Non-pigmented ciliary epithelial cell (primary cell): ENCODE data around the gene SLC25A40.
"Not testable (repeated sequence)": the region's sequence is repeated elsewhere in the genome, so short reads cannot be mapped to it uniquely, and the experiment has no call there.

Source experiments
- DNase-seq: peaks from one replicate; pipeline ENCODE4 v3.0.0-alpha.2; 2010; ENCODE audit warnings: low read depth

Gene SLC25A40

DNA sequence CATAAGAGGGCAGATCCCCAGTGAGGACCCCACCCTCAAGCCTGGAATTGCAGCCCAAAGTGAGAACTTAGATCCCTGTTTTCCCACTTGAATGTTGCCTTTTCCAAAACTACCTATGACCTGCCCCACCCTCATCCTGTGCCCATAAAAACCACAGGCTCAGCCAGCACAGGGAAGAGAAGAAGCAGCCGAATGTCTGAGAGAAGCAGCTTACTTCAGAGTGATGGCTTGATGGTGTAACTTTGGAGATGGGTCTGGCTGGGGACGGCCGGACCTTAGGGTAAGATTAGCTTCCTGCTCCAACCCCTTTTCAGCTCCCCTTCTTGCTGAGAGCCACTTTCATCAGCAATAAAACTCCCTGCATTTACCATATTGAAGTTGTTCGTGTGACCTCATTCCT lies 5.7 kb downstream of the SLC25A40 start:
- no peak for DNase-seq

DNA sequence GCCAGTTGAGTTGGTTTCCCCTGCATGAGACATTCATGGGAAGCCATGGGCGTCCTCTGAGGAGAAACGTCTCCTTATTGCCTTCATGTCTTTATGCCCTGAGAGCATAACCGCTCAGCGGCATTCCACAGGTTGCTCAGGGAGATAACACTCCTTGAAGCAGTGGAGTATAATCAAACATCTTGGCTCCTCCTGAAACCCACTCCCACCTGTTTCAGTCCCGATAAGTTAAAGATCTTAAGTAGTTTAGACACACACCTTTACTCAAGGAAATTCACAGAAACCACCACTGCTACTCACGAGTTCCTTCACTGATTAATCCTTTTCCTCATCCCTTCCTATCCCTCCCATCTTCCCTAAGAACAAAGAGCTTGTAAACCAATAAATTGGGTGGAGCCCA lies 9.6 kb downstream of the SLC25A40 start:
- DNase-seq: not testable (repeated sequence)

DNA sequence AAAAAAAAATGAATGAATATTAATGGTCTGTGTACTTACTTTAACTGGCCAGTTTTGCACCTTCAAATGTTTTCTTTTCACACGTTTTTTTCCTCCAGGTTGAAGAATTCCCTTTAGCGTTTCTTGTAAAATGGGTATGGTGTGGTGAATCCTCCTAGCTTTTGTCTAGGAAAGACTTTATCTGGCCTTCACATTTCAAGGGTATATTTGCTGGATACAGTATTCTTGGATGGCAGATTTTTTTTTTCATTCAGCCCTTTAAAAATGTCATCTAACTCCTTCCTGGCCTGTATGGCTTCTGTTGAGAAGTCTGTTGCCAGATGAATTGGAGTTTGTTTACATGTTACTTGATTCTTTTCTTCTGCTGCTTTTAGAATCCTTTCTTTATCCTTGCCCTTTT lies 10.1 kb downstream of the SLC25A40 start:
- DNase-seq: no peak

DNA sequence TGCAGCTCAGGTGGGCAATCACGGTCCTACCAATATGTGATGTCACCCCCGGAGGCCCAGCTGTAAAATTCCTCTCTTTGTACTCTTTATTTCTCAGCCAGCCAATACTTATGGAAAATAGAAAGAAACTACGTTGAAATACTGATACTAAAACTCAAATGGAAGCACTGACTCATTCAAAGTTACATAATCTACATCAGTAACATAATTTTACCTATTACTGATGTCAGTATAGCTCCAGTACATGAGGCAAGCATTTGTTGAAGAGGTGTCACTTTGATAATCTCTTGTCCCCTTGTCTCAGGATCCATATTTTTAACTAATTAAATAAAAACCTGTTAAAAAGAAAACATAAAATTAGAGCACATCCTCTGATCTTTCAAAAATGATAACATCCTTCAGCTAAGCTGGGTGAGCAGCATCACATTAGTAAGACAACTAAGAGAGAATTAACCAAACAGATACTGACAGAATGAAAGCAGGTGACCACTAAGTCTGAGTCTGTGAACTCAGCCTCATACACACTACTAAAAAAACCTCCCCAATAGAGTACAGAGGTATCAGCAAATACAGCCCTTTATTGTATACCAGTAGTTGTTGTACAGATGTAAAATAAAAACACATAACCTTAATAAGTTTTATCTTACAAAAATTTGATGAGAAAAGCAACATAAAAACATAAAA lies 17.6 kb downstream of the SLC25A40 start:
- DNase-seq: no peak

DNA sequence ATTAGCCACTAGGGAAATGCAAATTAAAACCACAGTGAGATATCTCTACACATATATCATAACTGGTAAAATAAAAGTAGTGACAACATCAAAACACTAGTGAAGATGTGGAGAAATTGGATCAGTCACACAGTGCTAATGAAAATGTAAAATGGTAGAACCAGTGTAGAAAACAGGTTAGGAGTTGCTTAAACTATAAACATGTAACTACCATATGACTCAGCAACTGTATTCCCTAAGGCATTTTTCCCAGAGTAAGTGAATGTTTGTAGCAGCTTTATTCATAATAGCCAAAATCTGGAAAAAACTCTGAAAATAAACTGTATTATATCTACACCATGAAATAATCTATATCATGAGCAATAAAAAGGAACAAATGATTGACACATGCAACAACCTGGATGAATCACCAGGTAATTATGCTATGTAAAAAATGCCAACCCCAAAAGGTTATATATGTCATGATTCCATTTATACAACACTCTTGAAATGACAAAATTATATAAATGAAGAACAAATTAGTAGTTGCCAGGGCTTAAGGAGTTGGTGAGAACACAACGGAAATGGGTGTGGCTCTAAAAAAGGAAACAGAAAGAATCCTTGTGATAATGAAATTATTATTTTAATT lies 22.8 kb downstream of the SLC25A40 start:
- no peak for DNase-seq

DNA sequence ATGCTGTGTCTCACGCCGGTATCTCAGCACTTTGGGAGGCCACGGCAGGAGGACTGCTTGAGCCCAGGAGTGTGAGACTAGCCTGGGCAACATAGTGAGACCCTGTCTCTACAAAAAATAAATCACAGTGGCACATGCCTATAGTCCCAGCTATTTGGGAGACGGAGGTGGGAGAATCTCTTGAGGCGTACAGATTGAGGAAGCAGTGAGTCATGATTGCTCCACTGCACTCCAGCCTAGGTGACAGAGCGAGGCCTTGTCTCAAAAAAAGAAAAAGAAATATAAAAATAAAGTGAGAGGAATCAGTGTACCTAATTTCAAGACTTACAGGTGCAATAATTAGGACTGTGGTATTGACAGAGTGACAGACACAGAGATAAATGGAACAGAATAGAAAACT lies 23.9 kb downstream of the SLC25A40 start:
- DNase-seq: no peak

DNA sequence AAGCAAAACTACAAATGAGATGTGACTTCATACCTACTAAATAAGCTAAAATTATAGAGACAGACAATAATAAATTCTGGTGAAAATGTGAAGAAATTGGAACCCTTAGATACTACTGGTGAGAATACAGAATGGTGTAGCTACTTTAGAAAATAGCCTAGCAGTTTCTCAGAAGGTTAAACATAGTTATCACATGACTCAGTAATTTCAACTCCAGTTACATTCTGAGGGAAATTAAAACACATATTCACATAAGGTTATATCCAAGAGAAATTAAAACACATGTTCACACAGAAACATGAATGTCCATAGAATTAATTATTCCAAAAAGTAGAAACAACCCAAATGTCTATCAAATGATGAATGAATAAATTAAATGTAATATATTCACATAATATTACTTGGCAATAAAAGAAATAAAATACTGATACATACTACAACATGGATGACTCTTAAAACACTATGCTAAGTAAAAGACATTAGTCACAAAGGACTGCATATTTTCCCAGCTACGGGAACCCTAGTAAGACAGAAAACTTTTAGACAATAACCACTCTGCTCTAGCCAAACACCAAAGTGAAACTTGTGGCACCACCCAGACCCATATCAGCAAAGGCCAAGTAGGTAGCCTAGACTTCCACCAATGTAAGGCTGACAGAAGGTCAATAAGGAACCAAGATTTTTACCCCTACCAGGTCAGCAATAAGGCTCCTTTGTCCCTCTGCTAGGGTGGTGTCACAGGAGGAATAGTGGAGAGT lies 25.1 kb downstream of the SLC25A40 start:
- no peak for DNase-seq

DNA sequence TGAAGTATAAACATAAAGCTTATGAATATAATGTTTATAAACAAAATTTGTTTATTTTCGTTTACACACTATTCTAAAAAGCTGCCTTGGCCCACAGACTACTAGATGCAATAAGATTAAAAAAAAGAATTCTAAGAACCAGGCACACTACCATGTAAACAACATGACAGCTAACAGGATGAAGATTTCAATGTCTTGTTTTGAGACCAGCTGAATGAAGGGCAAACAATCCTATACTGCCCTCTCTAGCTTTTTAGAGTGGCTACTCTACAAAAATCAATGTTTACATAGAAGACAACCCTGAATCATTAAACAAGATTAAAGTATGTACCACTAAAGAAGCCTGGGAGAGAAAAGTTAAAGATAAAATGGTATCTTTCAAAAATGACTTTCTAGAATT lies 38.6 kb downstream of the SLC25A40 start:
- DNase-seq: no peak

DNA sequence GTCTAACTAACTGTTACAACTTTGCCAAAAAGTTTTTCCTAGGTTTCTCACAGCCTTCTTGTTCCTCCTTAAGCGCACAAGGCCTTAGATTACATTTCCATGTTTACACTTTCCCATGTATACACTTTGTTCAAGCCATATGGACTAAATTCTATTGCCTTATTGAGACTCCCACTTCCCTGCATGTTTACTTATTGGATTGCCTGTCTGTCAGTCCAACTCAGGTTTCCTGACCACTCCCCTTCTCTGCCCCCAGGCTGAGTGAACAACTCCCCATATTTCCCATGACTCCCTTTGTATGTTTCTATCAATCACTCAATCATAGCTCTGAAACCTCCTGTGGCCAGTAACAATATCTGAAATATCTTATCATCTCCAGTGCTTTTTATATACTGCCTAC lies 43.0 kb downstream of the SLC25A40 start:
- no peak for DNase-seq

DNA sequence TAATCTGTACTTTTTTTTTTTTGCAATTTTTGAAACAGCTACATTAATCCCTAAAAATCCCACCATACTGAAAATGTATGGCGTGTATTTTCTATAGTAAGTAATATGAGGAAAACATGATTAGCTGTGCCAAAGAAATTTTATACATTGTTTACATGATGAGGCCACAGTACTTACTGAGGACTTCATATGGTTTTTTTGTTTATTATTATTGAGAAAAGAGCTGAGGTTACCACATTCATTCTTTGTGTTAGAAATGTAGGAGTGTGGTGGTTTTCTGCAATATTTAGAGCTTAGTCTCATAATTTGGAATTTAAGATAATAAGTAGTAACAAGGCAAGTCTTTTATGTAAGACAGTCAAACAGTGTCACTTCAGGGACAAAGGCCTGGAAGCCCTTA lies 45.1 kb downstream of the SLC25A40 start:
- DNase-seq: no peak

DNA sequence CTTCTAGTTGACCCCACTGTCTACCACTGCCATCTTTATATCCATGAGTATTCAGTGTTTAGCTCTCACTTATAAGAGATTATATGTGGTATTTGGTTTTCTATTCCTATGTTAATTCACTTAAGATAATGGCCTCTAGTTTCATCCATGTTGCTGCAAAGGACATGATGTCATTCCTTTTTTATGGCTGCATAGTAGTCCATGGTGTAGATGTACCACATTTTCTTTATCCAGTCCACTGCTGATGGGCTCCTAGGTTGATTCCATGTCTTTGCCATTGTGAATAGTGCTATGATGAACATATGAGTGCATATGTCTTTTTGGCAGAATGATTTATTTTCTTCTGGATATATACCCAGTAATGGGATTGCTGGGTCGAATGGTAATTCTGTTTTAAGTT lies 47.8 kb downstream of the SLC25A40 start:
- not testable (repeated sequence) for DNase-seq

DNA sequence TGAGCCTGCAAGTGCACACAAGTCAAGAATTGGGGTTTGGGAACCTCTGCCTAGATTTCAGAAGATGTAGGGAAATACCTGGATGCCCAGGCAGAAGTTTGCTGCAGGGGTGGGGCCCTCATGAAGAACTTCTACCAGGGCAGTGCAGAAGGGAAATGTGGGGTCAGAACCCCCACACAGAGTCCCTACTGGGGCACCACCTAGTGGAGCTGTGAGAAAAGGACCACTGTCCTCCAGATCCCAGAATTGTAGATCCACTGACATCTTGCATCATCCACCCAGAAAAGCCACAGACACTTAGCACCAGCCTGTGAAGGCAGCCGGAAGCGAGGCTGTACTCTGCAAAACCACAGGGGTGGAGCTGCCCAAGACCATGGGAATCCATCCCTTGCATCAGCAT lies 50.8 kb downstream of the SLC25A40 start:
- not testable (repeated sequence) for DNase-seq

DNA sequence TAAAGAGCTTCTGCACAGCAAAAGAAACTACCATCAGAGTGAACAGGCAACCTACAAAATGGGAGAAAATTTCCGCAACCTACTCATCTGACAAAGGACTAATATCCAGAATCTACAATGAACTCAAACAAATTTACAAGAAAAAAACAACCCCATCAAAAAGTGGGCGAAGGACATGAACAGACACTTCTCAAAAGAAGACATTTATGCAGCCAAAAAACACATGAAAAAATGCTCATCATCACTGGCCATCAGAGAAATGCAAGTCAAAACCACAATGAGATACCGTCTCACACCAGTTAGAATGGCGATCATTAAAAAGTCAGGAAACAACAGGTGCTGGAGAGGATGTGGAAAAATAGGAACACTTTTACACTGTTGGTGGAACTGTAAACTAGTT lies 54.1 kb downstream of the SLC25A40 start:
- not testable (repeated sequence) for DNase-seq

DNA sequence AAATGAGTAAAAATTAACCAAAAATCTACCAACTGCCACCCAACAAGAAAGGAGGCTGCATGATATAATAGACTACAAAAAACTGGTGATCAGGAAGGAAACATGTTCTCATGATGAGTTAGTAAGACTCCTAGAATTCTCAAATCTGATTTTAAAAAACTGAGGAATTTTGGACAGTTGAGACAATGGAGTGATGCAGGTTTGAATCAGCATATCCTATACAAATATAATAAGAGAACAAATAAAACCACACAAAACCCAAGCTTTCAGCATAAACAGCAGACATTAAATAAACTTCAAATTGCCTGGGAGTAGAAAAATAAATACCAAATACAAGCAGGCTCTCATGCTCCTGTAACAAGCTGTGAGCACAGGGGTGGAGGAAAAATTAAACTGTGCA lies 57.8 kb downstream of the SLC25A40 start:
- DNase-seq: no peak

DNA sequence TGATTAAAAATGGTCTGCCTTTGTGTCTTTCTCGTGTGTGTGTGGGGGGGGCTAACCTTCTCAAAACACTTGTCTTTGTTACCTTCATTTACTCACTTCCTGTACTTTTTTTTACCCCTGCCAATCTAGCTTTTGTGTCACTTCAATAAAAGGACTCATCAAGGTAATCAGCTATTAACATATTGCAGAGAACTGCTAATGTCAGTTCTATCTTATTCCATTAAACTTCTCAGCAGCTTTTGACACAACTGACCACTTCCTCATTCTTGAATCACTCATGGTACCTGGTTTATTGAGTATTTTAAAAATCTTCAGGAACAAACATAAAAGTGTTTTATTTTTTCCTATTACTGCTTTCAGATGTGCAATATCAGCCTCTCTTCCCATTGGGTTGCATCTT lies 59.8 kb downstream of the SLC25A40 start:
- no peak for DNase-seq

DNA sequence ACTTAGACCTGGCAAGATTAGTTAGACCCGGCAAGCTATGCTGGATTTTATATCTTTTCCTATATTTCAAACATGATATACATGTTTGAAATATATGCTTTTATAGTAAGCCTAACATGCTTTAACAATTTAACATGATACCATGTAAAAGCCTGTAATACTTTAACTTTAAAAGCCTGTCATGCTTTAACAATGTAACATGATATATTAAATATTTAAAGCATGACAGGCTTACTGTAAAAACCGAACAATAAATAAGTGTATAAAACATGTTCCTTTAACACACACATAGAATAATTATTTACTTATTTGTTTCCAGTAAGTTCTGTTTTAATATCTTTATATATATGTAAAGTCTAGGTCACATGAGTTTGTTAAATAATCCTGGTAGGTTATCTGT lies 65.4 kb downstream of the SLC25A40 start:
- DNase-seq: no peak

DNA sequence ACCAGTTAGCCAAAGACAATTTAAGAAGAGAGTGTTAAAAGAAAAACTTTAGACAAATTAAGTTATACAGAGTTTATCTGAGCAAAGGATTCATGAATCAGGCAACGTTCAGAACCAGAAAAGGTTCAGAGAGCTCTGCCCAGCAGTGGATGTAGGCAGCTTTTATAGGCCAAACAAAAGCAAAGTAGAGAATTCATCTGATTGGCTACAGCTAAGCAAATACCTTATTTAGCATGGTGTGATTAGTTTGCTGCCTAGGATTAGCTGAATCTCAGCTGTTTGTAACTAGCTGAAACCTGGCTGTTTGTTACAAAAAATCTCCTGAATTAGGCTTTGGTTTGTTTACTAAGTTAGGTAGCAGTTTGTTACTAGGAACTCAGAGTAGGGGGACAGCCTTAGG lies 66.0 kb downstream of the SLC25A40 start:
- DNase-seq: no peak

DNA sequence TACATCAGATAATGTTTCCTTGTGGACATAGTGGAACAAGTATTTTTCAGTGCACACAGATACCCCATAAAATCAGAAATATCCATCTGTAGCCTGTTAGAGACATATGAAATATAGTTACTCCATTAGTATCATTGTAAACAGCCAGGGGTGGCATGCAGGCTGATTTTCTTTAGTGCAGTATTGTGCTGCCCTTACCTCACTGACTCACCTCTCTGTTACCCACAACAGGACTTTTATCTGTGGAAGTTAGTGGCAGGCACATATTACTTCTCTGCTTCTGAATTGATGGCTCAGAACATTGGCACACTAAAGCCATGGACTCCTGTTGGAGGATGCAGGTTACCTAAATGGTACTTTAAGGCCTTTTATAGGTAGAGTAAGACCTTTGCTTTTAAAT lies 70.0 kb downstream of the SLC25A40 start:
- DNase-seq: no peak

DNA sequence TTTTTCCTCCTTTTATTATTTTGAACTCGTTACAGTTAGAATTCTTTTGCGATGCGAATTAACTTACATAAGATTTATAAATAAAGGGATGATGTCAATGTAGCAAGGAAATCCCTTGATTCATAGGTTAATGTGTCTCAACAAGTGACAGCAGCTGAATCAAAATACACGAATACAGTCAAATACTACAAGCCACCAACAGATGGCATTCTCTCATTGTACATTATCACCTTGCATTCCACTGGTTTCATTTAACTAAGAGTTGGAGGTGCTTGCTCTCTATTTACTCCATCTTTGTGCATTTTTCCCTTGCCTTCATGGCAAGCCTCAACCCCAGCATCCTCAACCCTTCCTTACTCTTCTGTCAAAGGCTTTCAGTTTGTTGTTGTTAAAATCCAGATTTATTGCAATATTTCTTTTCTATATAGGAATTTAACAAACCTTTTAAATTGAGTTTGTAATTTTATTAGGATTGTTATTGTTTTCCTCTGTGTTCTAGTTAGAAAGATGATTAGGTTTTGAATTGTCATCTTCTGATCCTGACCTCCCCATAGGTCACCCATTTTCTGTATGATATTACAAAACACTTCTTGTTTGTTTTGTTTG lies 78.3 kb downstream of the SLC25A40 start:
- DNase-seq: peak; percentile 14

DNA sequence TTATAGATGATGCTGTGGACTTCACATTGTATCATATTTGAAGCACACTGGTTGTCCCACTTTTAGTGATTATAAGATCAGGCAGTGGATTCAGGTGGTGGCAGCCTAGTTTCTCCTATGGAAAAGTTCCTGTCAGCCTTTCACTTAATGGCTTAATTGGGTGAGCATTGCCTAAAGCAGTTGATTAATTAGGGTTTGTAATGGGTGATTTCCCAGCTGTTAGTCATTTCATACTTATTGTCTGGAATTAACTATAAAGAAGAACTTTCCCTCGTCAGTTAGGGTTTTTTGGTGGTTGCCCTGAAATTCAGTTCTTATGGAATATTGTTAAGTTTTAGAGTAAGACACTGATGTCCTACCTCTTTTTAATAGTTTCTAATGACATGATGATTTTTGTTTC lies 78.8 kb downstream of the SLC25A40 start:
- DNase-seq: no peak

DNA sequence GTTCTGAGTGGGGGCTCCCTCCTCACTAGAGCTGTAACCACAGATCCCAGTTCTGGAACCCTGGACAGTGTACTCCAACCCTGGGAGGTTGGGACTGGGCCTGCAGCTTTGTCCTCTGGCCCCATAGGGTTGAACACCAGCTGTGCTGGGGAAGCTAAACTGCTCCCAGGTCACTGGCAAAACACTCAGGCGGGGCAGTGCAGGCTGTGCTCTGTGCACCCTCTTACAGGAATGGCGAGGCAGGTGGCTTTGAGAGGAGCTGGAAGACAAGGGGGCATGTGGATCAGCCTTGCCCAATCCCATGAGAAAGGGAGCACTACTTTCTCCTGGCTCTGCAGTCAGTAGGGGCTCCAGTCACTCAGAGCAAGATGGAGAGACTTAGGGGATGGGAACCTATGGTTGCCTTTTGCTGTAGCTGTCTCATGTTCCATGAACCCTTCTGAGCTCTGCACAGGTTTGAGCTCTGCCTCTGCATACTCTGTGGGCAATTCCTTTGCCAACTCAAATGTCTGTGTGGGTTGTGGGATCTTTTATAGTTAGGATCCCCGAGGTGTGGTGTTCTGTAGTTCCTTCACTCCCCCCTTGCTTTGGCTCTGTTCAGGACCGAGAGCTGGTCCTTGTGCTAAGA lies 90.7 kb downstream of the SLC25A40 start:
- DNase-seq: no peak

DNA sequence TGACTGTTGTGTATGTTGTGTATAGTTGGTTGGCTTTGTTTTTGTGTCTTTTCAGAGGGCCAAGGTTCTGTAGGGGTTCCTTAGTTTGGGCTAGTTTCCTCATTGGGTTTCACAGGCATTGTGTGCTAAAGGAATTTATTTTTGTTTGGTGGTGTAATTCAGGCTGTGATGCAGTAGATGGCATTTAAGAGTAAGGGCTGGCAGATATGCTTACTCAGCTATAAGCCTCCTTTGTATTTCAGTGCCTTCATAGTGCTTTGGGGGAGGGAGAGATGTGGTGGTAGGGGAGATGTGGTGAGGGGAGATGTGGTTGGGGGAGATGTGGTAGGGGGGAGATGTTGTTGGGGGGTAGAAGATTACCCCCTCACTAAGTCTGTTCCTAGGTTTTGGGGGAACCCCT lies 91.7 kb downstream of the SLC25A40 start:
- no peak for DNase-seq
